Measurements from ENCODE around the gene GMDS.

GMDS gene

DNA sequence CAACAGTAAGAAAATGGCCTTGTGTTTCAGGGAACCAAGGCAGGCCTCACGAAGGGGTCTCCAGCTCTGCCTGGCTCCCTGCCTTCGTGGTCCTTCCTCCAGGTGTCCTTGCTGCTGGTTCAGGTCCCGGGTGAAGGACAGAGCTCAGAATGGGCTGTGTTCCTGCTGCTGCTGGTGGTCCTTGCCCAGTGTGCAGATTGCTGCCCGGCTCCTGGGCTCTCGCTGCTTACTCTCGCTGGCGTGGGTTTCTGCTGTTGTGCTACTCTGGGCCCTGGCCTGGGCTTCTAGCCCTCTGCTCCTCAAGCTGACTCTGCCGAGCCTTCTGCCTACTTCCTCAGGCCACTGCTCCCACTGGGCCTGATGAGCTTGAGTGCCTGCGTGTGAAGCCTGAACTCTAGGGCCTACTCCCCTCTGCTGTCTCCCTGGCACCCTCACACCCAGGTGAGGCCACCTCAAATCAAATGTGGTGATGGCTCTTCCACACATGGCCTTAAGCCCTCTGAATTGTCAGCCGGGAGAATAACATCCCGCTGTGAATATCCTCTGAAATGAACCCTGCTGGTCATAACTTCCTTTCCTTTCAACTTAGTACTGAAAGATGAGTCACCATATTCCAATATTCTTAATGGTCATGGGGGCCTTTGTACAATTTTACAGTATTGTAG lies 464.1 kb downstream of the GMDS start:
- DNase-seq (ENCODE audit: low read depth), result no peak
- no peak overlapping the region for H3K4me3 ChIP-seq (ENCODE audit: low read depth, low read length)

DNA sequence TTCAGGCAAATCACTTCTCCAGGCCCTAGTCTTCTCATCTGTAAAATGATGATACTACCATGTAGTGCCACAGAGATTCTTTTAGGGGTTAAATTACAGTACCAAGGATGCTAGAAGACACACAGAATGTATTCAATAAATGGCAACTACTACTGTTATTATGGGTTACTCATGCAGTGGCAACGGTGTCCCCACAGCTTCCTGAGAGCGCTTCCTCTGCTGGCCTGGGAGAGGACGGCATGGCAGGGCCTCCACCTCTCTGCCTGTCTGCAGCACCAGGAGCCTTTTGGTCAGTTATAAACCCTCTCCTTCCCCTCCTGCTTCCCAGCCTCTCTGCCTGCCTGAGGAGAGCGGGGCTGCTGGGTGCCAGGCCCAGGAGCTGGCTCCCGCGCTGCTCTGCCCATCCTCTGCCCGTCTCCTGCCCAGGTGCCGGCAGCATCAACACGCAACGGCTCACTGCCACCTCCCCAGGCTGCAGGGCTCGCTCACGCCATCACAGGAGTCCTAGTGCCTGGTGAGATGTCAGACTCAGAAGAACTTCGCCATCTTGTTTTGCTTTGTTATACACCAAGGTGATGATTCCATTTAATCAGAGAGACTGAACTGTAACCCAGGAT lies 465.0 kb downstream of the GMDS start:
- no peak overlapping the region for H3K4me3 ChIP-seq (ENCODE audit: low read depth, low read length)
- DNase-seq (ENCODE audit: low read depth), result no peak

GRCh38 chr6:1778686-1779235 lies 466.6 kb downstream of the GMDS start:
- DNase-seq (ENCODE audit: low read depth), result no peak
- no peak overlapping the region for H3K4me3 ChIP-seq (ENCODE audit: low read depth, low read length)

DNA sequence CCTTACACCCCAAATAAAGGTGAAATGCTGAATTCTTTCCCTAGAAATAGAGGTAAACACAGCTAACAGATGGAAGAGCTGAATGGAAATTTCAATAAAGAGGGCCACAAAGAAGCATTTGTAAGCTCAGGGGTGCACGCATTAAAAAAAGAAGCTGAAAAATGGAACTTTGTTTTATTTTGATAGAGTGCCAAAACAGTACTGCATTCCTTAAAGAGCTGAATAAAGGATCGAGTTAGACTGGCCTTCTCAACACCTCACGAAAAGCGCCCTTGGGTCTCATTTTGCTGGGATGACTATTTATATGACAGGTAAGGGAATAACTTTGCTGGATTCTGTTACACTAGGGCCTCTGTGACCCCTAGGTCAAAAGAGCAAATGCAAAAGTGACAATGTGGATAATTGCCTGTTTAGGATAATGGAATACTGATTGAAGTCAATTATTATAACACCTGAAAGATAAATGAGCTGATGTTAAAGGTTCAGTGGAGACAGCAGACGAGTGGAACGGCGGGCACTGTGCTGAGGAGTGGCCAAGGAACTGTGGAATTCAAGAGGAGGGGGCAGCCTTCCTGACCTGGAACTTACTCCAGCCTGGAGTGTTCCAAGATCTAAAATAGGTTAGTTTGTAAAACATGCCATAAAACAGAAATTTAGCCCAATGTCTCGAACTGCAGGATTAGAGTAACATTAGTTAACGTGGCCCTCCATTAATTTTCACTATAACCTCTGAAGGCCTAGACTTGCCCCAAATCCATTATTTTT lies 467.3 kb downstream of the GMDS start:
- no peak for DNase-seq (ENCODE audit: low read depth)
- no peak overlapping the region for H3K4me3 ChIP-seq (ENCODE audit: low read depth, low read length)

GRCh38 chr6:1775441-1775840 lies 470.0 kb downstream of the GMDS start:
- DNase-seq (ENCODE audit: low read depth), result no peak
- H3K4me3 ChIP-seq (ENCODE audit: low read depth, low read length), result no peak overlapping the region

DNA sequence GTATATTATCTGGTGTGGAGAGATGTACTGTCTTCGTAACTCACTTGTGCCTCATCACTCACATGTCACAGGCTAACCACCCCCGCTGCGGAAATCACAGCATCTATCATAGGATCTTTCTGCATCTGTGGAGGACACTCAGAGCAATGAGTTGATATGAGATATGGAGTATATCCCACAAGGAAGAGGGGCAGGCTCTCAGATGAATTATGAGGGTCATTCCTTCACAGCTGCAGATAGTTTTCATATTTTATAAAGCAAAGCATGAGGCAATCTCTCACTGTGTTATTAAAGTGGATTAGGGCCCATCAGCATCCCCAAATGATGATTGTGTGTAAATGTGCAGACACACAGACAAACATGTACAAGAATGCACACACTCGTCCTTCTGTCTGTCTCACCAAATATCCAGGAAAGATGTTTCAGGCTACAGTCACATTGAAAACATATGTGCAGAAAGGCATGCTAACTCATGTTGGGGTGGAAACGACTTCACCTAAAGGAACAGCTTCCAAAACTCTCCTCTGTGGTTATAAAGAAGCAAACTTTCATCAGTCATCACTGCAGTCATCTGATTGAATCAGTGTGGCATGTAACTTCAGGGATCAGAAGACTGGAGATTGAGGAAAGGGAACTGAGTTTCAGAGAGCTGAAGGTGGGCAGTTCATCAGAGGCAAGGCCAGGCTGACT lies 471.0 kb downstream of the GMDS start:
- H3K4me3 ChIP-seq (ENCODE audit: low read depth, low read length), result no peak overlapping the region
- DNase-seq (ENCODE audit: low read depth), result no peak

GRCh38 chr6:1773700-1774099 lies 471.7 kb downstream of the GMDS start:
- H3K4me3 ChIP-seq (ENCODE audit: low read depth, low read length), result no peak overlapping the region
- DNase-seq (ENCODE audit: low read depth), result no peak

DNA sequence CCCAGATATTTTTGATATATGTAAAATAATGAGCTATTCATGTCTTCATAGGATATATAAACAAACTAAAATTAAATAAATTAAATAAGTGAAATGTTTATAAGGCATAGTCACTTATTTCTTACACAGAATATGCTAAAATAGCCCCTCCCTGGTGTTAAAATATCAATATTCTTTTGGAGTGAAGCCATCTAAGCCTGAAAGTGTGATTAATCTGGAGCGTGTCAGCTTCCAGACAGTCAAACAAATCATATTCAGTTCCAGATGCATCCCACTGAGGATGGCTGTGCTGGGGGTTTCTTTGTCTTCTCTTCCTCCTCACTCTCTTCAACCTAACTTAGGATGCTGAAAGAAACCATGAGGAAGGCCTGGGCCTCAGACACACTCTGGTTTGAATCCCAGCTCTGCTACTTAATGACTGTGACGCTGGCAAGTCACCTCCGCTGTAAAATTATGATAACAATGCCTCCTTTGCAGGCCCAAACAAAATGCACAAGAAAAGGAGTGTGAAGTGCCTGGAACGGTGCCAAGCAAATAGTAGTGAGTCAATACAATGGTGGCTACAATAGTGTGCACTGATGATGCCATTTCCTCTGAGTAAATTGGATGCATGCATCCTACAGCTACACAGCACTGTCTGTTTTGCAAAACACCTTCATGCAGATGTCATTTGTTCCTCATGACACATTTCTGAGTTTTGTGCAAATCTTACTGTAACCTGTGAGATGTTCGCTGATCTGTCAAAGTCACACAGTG lies 474.3 kb downstream of the GMDS start:
- DNase-seq (ENCODE audit: low read depth), result no peak
- H3K4me3 ChIP-seq (ENCODE audit: low read depth, low read length), result no peak overlapping the region

DNA sequence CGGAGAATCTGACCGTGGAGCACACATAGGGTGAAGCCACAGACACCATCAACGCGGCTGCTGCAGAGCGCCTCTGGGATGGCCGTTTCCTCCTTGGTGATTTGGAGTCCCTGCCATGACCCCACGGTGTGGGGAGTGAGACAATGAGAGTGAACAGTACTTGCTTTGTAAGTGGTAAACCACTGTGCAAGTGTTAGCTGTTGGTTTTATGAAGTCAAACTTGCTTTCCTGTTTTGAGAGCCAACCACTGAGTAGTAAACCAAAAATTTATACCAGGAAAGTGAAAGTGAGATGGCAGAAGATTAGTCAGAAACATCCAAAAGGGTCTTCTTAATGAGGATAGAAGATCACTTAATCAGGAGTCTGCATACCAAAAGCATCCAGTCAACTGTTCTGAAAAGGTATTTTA lies 475.0 kb downstream of the GMDS start:
- H3K4me3 ChIP-seq (ENCODE audit: low read depth, low read length), result no peak overlapping the region
- DNase-seq (ENCODE audit: low read depth), result no peak

DNA sequence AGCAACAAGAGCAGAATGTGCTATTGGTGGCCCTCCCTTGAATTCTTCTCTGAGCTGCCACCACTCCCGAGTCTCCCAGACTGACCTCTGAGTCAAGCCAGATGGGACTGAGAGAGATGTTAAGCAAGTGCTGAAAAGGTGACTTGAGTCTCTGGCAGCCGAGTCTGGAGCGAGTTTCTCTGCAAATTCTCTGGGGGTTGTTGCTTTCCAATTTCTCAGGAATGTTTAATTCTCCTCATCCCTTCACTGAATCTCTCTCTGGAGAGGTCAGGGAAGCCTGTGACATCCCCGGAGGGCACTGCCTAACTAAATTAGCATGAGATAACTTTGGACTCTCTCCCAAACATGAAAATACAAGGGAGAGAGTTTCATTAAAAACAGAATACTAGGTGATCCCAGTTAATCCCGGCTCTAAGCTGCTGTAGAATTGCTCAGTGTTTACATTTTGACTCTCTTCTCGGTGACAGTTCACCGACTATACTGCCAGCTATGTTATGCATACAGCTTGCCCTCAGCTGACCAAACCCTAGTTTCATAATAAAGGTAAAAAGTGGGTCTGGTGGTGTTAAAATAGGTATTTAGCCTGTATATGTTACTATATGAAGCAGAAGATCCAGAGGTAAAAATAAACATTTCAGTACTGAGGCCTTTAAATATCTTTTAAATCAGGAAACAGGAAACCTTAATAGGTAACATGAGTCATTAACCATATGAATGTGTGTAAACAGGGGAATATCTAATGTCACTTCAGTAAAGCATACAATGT lies 477.7 kb downstream of the GMDS start:
- no peak for DNase-seq (ENCODE audit: low read depth)
- H3K4me3 ChIP-seq (ENCODE audit: low read depth, low read length), result no peak overlapping the region

GRCh38 chr6:1766654-1767053 lies 478.8 kb downstream of the GMDS start:
- no peak for DNase-seq (ENCODE audit: low read depth)
- H3K4me3 ChIP-seq (ENCODE audit: low read depth, low read length), result no peak overlapping the region

DNA sequence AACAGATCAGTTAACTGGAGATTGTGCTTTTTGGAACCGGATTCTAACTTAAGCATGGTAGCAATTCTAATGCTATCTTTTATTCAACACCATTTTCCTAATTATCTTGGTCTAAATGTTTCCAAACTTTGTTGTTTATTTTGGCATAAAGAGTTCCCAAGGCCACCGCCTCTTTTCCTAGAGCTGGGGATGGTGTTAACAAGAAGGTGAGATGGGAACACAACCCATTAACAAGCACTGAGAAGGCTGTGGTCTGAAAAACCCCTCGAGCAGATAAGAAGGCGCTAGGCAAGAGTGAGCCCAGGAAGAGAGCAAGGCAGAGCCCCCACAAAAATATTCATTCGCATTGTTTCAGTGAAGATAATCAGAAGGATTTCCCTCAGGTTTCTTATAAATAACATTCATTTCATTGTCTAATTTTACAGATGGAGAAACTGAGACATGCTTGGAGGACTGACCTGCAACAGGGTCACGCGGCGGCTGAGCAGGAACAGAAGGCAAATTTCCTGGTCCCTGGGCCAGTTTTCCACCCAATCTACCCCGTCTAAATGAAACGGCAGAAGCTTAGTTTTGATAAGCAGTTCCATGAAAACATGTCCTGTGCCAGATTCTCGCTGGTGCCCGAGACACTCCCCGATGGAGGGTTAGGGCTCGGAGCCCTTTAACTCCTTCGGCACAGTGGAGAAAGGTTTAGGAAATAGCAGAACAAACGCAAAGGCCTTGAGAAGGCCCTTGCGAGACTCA lies 480.1 kb downstream of the GMDS start:
- no peak overlapping the region for H3K4me3 ChIP-seq (ENCODE audit: low read depth, low read length)
- no peak for DNase-seq (ENCODE audit: low read depth)

- no peak for DNase-seq (ENCODE audit: low read depth)
- H3K4me3 ChIP-seq (ENCODE audit: low read depth, low read length), result no peak overlapping the region
Measured at GRCh38 chr6:1764397-1764987, 480.9 kb downstream of the GMDS start.

GRCh38 chr6:1763404-1763803 lies 482.0 kb downstream of the GMDS start:
- no peak overlapping the region for H3K4me3 ChIP-seq (ENCODE audit: low read depth, low read length)
- no peak for DNase-seq (ENCODE audit: low read depth)

DNA sequence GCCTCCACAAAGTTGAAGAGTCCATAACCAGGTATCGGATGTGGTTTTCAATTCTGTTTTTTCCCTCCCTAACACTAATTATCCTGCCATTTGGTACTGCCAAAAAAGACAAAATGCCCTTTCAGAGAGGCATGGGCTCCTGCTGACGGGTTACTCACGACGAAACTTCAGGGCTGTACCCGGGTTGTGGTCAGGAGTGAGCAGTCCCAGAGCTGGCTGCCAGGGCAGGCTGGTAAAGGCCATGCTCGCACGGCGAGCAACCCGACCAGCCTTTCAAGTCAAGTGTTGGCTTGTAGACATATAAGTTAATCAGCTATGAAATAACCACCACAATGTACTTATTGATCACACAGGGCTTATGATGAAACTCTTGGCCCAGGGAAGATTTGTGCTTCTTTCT lies 483.2 kb downstream of the GMDS start:
- no peak overlapping the region for H3K4me3 ChIP-seq (ENCODE audit: low read depth, low read length)
- DNase-seq (ENCODE audit: low read depth), result no peak

GRCh38 chr6:1761477-1761877 lies 483.9 kb downstream of the GMDS start:
- DNase-seq (ENCODE audit: low read depth), result no peak
- no peak overlapping the region for H3K4me3 ChIP-seq (ENCODE audit: low read depth, low read length)

- H3K4me3 ChIP-seq (ENCODE audit: low read depth, low read length), result no peak overlapping the region
- DNase-seq (ENCODE audit: low read depth), result no peak
Measured at GRCh38 chr6:1760876-1761275, 484.5 kb downstream of the GMDS start.

DNA sequence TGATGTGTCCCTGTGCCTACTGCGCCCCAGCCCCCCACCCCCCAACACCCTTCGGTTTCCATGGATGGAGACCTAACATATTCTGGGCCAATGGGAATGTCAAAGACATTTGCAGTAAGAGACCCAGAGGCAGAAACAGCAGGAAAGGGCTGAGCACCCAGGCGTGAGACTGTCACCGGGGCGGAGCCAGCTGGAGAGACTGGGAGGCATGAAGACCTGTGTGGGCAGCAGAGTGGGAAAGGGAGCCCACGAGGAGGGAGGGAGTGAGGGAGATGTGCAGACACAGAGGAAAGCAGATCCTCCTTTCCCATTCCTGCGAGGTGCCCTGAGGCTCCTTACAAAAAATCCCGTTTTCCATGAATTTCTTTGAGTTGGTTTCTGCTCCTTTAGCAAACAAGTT lies 485.5 kb downstream of the GMDS start:
- H3K4me3 ChIP-seq (ENCODE audit: low read depth, low read length), result no peak overlapping the region
- DNase-seq (ENCODE audit: low read depth), result no peak

Measured in skeletal muscle cell (primary cell).